Measurements from ENCODE around the gene LGALS3BP. TPM values are rescaled to one million over a fixed set of nuclear protein-coding genes. Genes with fewer than 3 reads are reported as not detected.
A peak's percentile ranks its signal among the peaks of the same experiment; 100 is the strongest.

The LGALS3BP gene
- total RNA-seq, 4 donors from 2014 or later: 172 to 414 (median 262) TPM

DNA sequence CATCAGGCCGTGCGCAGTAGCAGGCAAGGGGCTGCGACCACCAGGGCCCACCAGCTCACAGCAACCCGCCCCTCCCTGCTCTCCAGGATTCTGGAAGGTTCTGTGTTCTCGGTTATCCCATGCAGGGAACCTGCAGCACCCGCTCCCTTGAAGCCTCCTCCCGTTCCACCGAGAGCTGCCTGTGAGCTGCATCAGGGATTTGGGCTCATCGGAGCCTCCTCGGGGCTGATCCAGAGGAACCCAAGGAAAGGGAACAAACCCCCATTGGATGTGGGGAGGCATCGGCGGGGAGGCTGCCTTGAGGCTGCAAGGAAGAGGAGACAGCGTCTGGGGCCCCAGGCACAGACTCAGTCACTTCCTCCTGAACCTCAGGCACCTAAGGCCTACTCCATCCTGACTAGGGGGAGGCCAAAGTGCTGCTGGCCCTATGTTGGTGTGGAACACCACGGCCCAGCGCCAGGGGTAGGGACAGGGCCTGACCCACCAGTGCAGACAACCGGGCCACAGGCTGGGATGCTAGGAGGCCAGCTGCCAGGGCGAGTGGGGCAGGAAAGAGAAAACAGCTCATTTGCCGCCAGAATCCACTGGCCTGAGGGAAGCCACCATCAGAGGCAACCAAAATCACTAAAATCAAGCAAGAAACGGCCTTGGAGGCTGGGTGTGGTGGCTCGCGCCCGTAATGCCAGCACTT, 14.4 kb upstream of the LGALS3BP start:
- WGBS, 2 donors: 83 to 88% methylated on average over 4 to 10 of the region's 22 CpGs
- H3K36me3 ChIP-seq: peaks cover 32 to 99% (median 38%) of the 10 kb centered on the region in 3 donors

DNA sequence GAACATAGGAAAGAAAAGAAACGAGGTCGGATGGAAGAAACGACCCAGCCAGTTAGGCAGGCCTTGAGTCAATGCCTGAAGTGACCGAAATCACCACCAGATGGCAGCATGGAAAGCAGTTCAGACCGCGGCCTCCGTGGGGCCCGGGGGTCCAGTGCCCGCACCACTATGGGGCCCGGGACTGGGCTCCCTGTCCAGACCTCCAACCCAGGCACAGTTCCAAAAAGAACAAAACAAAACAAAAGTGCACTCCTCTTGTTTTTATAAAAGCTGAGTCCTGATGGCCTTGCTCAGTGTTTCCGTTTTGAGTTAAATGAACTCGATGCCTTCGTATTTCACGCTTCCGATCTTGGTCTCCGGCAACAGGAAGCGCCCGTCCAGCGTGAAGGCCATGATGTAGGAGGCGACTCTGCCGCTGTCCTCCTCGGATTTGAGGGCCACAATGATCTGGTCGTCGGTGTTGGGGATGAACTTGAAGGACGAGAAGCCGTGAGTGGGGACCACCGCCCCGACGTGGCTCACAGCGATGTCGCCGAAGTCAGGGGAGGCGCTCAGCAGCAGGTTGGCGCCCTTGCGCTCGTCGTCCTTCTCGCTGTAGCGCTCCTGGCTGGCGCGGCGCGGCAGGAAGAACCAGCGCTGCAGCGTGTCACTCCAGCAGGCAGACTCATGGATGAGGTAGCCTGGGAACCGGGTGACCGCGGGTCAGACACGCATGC, 13.7 kb upstream of the LGALS3BP start:
- H3K36me3 ChIP-seq: peaks cover 32 to 93% (median 38%) of the 10 kb centered on the region in 3 donors
- H3K4me3 ChIP-seq: no peak overlapping the region
- DNase-seq: no peak
- TF ChIP-seq CTCF (IDR thresholded peaks at IDR 0.05): peak; percentile 62 to 82 (median 74)
- TF ChIP-seq POLR2A (IDR thresholded peaks at IDR 0.05): no peak
- H3K9me3 ChIP-seq: no peaks in the 10 kb centered on the region
- no peak overlapping the region for H3K27ac ChIP-seq
- no peaks in the 10 kb centered on the region for H3K27me3 ChIP-seq
- intact Hi-C loops (cut with DNase I): no loop called here
- WGBS, 2 donors: 40 to 63% methylated on average over 17 to 27 of the region's 49 CpGs
- peaks cover 11 to 44% (median 23%) of the 10 kb centered on the region in 3 donors for H3K4me1 ChIP-seq

More for the DNA sequence above, 14.4 kb upstream of the LGALS3BP start:
- intact Hi-C loops (cut with DNase I): no loop called here
- TF ChIP-seq CTCF (IDR thresholded peaks at IDR 0.05) (no peak), POLR2A (IDR thresholded peaks at IDR 0.05) (no peak)
- no peaks in the 10 kb centered on the region for H3K27me3 ChIP-seq
- H3K4me3 ChIP-seq: no peak overlapping the region
- H3K9me3 ChIP-seq: no peaks in the 10 kb centered on the region
- DNase-seq: no peak
- no peak overlapping the region for H3K27ac ChIP-seq
- H3K4me1 ChIP-seq: peaks cover 14 to 48% (median 29%) of the 10 kb centered on the region in 3 donors

DNA sequence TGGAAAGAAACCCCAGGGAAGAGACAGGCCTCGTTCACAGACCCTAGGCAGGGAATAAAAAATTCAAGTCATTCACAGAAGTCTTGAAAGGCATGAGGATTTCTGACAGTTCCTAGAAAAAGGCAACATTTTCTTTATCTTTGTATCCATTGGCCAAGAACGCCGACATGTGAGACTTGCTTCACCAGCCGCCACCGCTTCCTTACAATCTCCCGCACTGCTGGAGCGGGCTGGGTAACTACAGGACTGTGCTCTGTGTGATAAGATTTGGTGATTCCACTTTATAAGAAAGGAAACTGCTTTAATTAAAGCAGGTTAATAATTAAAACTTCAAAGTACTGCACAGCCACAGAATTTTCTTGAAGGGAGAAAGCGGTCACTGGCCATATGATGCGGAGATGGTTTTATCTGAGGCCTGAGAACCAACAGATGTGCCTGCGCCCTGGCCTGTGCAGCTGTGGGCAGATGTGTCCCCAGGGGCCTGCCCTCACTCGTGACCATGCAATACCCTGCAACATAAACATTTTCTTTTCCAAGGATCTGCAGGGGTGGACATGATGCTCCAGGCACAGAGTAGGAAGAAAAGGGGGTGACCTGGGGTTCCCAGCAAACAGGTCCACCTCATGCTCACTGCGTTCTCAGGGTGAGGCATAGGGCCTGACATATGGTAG, 13.0 kb upstream of the LGALS3BP start:
- peaks cover 32 to 86% (median 38%) of the 10 kb centered on the region in 3 donors for H3K36me3 ChIP-seq
- no peak for DNase-seq
- intact Hi-C loops (cut with DNase I): no loop called here

GRCh38 chr17:78991906-78992532, 12.3 kb upstream of the LGALS3BP start:
- intact Hi-C loops (cut with DNase I): no loop called here
- Histone ChIP-seq H3K4me1 (peaks cover 12 to 44% (median 17%) of the 10 kb centered on the region in 3 donors), H3K4me3 (no peak overlapping the region), H3K9me3 (no peaks in the 10 kb centered on the region), H3K36me3 (peaks cover 27 to 80% (median 33%) of the 10 kb centered on the region in 3 donors), H3K27me3 (no peaks in the 10 kb centered on the region), H3K27ac (no peak overlapping the region)
- 92% methylated on average over 9 to 13 of the region's 22 CpGs for WGBS, 2 donors
- no peak for DNase-seq
- no peak for TF ChIP-seq CTCF (IDR thresholded peaks at IDR 0.05)
- TF ChIP-seq POLR2A (IDR thresholded peaks at IDR 0.05): no peak

More for the DNA sequence above, 13.0 kb upstream of the LGALS3BP start:
- Histone ChIP-seq H3K27me3 (no peaks in the 10 kb centered on the region), H3K27ac (no peak overlapping the region), H3K9me3 (no peaks in the 10 kb centered on the region), H3K4me3 (no peak overlapping the region), H3K4me1 (peaks cover 11 to 44% (median 16%) of the 10 kb centered on the region in 3 donors)
- TF ChIP-seq POLR2A (IDR thresholded peaks at IDR 0.05) (no peak), CTCF (IDR thresholded peaks at IDR 0.05) (no peak)
- 83 to 85% methylated on average over 12 of the region's 12 CpGs for WGBS, 2 donors

All from esophagus squamous epithelium (tissue), 5 donors.